ENCODE measurements around the gene SLC30A7.

The SLC30A7 gene

GRCh38 chr1:101030881-101031280 is 135.0 kb downstream of the SLC30A7 start:
- ChIA-PET POLR2A (no interaction called here), CTCF (interaction anchor here (0.9 to 3.4 kb wide), 3 partner anchors 10 to 327 kb away, joined by 3 to 10 read pairs (median 3); no protein-coding TSS in a partner anchor)
- no peak for DNase-seq (ENCODE audit: extremely low spot score)
- TF ChIP-seq CTCF (IDR thresholded peaks at IDR 0.05; ENCODE audit: control extremely low read depth, extremely low read depth, low read depth, missing control alignments): no peak
